Lung (tissue), 12 donors: ENCODE measurements around the gene CHML. TPM values are rescaled to one million over a fixed set of nuclear protein-coding genes. Genes with fewer than 3 reads are reported as not detected.
"Not testable (repeated sequence)": the region's sequence is repeated elsewhere in the genome, so short reads cannot be mapped to it uniquely, and the experiment has no call there.

Experiments
- ATAC-seq: fragments of 200-7000 bp; cut with Tn5 transposase; one replicate; pipeline ENCODE4 v1.9.1; 2020; ENCODE audit warnings: moderate number of reproducible peaks; ENCODE audit not compliant: insufficient read depth, low FRiP score
- DNase-seq, 3 donors: peaks; one replicate each; pipeline ENCODE4 v3.0.0-alpha.2; 2013 to 2017
- H3K27ac ChIP-seq, 2 donors: one replicate each; pipeline ENCODE4 v1.5.1; 2013; ENCODE audit warnings: mild to moderate bottlenecking in 2 of 2, moderate library complexity in 2 of 2, control low read depth in 1 of 2, inconsistent platforms in 1 of 2, low read depth in 1 of 2, low read length in 1 of 2
- H3K27me3 ChIP-seq, 3 donors: one replicate each; pipeline ENCODE4 v1.5.1; 2013; ENCODE audit warnings: low read length in 2 of 3; ENCODE audit not compliant: control insufficient read depth in 3 of 3, insufficient read depth in 3 of 3
- H3K36me3 ChIP-seq, 4 donors: one replicate each; pipeline ENCODE4 v1.5.1; 2013; ENCODE audit warnings: low read length in 4 of 4, mild to moderate bottlenecking in 1 of 4, moderate library complexity in 1 of 4; ENCODE audit not compliant: control insufficient read depth in 4 of 4, insufficient read depth in 4 of 4
- H3K4me1 ChIP-seq, 5 donors: one replicate each; pipeline ENCODE4 v1.5.1; 2013; ENCODE audit warnings: low read length in 5 of 5, mild to moderate bottlenecking in 2 of 5, moderate library complexity in 1 of 5; ENCODE audit not compliant: control insufficient read depth in 5 of 5, insufficient read depth in 5 of 5
- H3K4me3 ChIP-seq: one replicate; pipeline ENCODE4 v1.5.1; 2013; ENCODE audit warnings: mild to moderate bottlenecking, control low read depth, moderate library complexity
- H3K9ac ChIP-seq, 2 donors: one replicate each; pipeline ENCODE4 v1.5.1; 2013; ENCODE audit warnings: low read length in 2 of 2, control low read depth in 1 of 2; ENCODE audit not compliant: insufficient read depth in 1 of 2
- H3K9me3 ChIP-seq, 4 donors: one replicate each; pipeline ENCODE4 v1.5.1; 2013; ENCODE audit warnings: low read length in 3 of 4, mild to moderate bottlenecking in 1 of 4, moderate library complexity in 1 of 4; ENCODE audit not compliant: control insufficient read depth in 4 of 4, insufficient read depth in 3 of 4
- CTCF ChIP-seq: IDR thresholded peaks from 2 replicates; pipeline ENCODE4 v1.5.1; 2012; ENCODE audit warnings: mild to moderate bottlenecking; ENCODE audit errors: control extremely low read depth, extremely low read depth
- WGBS, 2 donors: extraction: QIAGEN DNeasy Blood & Tissue Kit; methylation state at CpG; one replicate each; pipeline ENCODE4 v1.1.7; 2013; 5-methylcytosine and 5-hydroxymethylcytosine counted together
- polyA plus RNA-seq, 2 donors: library from polyadenylated mRNA; stranded (reverse); fragments of 200-250 nt; gene quantifications; one replicate each; pipeline ENCODE4 v1.2.1, GENCODE V29; 2013
- total RNA-seq, 2 donors: library from RNA; depleted of rRNA in 1 of 2; stranded (reverse); fragments of >200 nt in 1 of 2; gene quantifications; one replicate each; pipeline ENCODE4 v1.2.1, GENCODE V29; 2014 to 2021
- donor health status: control.
- donor health status: control.
- donor health status: Bipolar disorder and iron deficiency.
- donor health status: healthy.
- donor health status: DM: yes; HTN: yes; CAD: no.

The CHML gene
- total and polyA plus RNA-seq, 4 donors, result 2.4 to 24.6 (median 4.8) TPM

GRCh38 chr1:241674805-241675384 lies 34.7 kb upstream of the CHML start:
- peaks cover 0 to 4% (median 0%) of the 10 kb centered on the region in 3 donors for H3K27me3 ChIP-seq
- ATAC-seq (no peak), DNase-seq (no peak)
- no peak overlapping the region for H3K27ac ChIP-seq
- 93 to 100% methylated on average over 1 of the region's 1 CpG for WGBS, 2 donors
- no peak for TF ChIP-seq CTCF
- H3K9me3 ChIP-seq, result no peaks in the 10 kb centered on the region
- no peaks in the 10 kb centered on the region for H3K4me1 ChIP-seq
- no peaks in the 10 kb centered on the region for H3K36me3 ChIP-seq
- no peak overlapping the region for H3K9ac ChIP-seq
- H3K4me3 ChIP-seq, result no peak overlapping the region

- Histone ChIP-seq H3K27ac (no peak overlapping the region), H3K36me3 (no peaks in the 10 kb centered on the region), H3K27me3 (no peaks in the 10 kb centered on the region), H3K9me3 (no peaks in the 10 kb centered on the region), H3K9ac (no peak overlapping the region), H3K4me3 (no peak overlapping the region), H3K4me1 (no peaks in the 10 kb centered on the region)
- DNase-seq (no peak), ATAC-seq (no peak)
- 80 to 94% methylated on average over 1 of the region's 1 CpG for WGBS, 2 donors
- no peak for TF ChIP-seq CTCF
These were observed 32.1 kb upstream of the CHML start for GRCh38 chr1:241672301-241672700.

GRCh38 chr1:241666419-241666818 lies 26.2 kb upstream of the CHML start:
- TF ChIP-seq CTCF, result no peak
- 89 to 90% methylated on average over 3 of the region's 3 CpGs for WGBS, 2 donors
- no peaks in the 10 kb centered on the region for H3K4me1 ChIP-seq
- no peak for DNase-seq
- no peaks in the 10 kb centered on the region for H3K9me3 ChIP-seq
- no peak for ATAC-seq
- no peaks in the 10 kb centered on the region for H3K36me3 ChIP-seq
- no peak overlapping the region for H3K9ac ChIP-seq
- no peaks in the 10 kb centered on the region for H3K27me3 ChIP-seq
- no peak overlapping the region for H3K27ac ChIP-seq
- H3K4me3 ChIP-seq, result no peak overlapping the region

- DNase-seq, result no peak
- ATAC-seq, result no peak
These were observed 20.3 kb upstream of the CHML start for GRCh38 chr1:241660424-241660972.

GRCh38 chr1:241659016-241659415 lies 18.8 kb upstream of the CHML start:
- H3K4me3 ChIP-seq, H3K9me3 ChIP-seq, DNase-seq, H3K36me3 ChIP-seq, H3K27me3 ChIP-seq, H3K9ac ChIP-seq, H3K27ac ChIP-seq, ATAC-seq, H3K4me1 ChIP-seq: not testable (repeated sequence)
- 96% methylated on average over 2 of the region's 2 CpGs for WGBS, 2 donors

More at GRCh38 chr1:241660424-241660972, 20.3 kb upstream of the CHML start:
- no peaks in the 10 kb centered on the region for H3K36me3 ChIP-seq
- no peaks in the 10 kb centered on the region for H3K27me3 ChIP-seq
- H3K4me1 ChIP-seq, result no peaks in the 10 kb centered on the region
- H3K9ac ChIP-seq, result no peak overlapping the region
- TF ChIP-seq CTCF, result no peak
- H3K27ac ChIP-seq, result no peak overlapping the region
- no peaks in the 10 kb centered on the region for H3K9me3 ChIP-seq
- H3K4me3 ChIP-seq, result no peak overlapping the region
- 90 to 92% methylated on average over 5 of the region's 5 CpGs for WGBS, 2 donors
